ENCODE data around the gene HIVEP3. TPM values are rescaled to one million over a fixed set of nuclear protein-coding genes. Genes with fewer than 3 reads are reported as not detected.

The HIVEP3 gene
- total and polyA plus RNA-seq, 2 donors (not counting 1 experiment from before 2014, with no cell fraction given), result 2.0 to 5.1 TPM

- peak; percentile 41 for ATAC-seq (ENCODE audit: low read depth)
- TF ChIP-seq CTCF (IDR thresholded peaks at IDR 0.05) (no peak), EZH2 (IDR thresholded peaks at IDR 0.05; ENCODE audit: borderline replicate concordance, insufficient read depth, low read depth, low read length, poor library complexity, severe bottlenecking) (no peak)
- Mint-ChIP-seq H3K27me3 (no peaks in the 10 kb centered on the region), H3K9me3 (ENCODE audit: insufficient read depth) (peaks cover 9% of the 10 kb centered on the region), H3K27ac (no peak overlapping the region), H3K4me1 (peaks cover 59% of the 10 kb centered on the region), H3K4me3 (peak overlapping the region; percentile 50)
- Histone ChIP-seq H4K20me1 (ENCODE audit: control insufficient read depth, insufficient read depth, low read length, poor library complexity, severe bottlenecking) (no peaks in the 10 kb centered on the region), H3K27me3 (replicated peaks in 1 of 4; ENCODE audit: control extremely low read depth in 1 of 4, control insufficient read depth in 3 of 4, insufficient read depth in 4 of 4, low read length in 3 of 4) (no peaks in the 10 kb centered on the region), H2AFZ (ENCODE audit: insufficient read depth, low read depth, low read length, poor library complexity, severe bottlenecking) (no peak overlapping the region), H3K36me3 (replicated peaks in 1 of 2; ENCODE audit: control extremely low read depth in 1 of 2, control insufficient read depth in 1 of 2, extremely low read depth in 1 of 2, insufficient read depth in 2 of 2, low read length in 1 of 2) (no peaks in the 10 kb centered on the region), H3K4me3 (ENCODE audit: control extremely low read depth in 1 of 5, extremely low read depth in 1 of 5, insufficient read depth in 1 of 5, low read depth in 2 of 5, low read length in 4 of 5) (no peak overlapping the region), H3K79me2 (ENCODE audit: control insufficient read depth, insufficient read depth, low read length) (no peaks in the 10 kb centered on the region), H3K9ac (ENCODE audit: low read length) (no peak overlapping the region), H3K4me2 (replicated peaks; ENCODE audit: low read depth, low read length, poor library complexity, severe bottlenecking) (peak overlapping the region; percentile 48), H3K27ac (ENCODE audit: low read length in 2 of 2) (no peak overlapping the region), H3K4me1 (ENCODE audit: control insufficient read depth in 2 of 2, insufficient read depth in 2 of 2, low read length in 2 of 2) (peaks cover 51 to 53% of the 10 kb centered on the region in 2 donors), H3K9me3 (ENCODE audit: control extremely low read depth in 1 of 3, control insufficient read depth in 2 of 3, insufficient read depth in 1 of 3, low read length in 2 of 3) (peaks cover 0 to 17% (median 12%) of the 10 kb centered on the region in 3 donors)
- peak; percentile 39 for DNase-seq
- intact Hi-C loops (cut with micrococcal nuclease), result loop anchor here (10.0 kb wide), 1 partner anchor 130 kb away; no protein-coding TSS in a partner anchor
- CTCF ChIA-PET, result no interaction called here
- WGBS (ENCODE audit: insufficient coverage), result no CpG with 5 or more reads among the region's 3 CpGs
- POLR2A ChIA-PET, result no interaction called here
Measured at GRCh38 chr1:41765152-41765551, 153.6 kb downstream of the HIVEP3 start.

- no peak for ATAC-seq (ENCODE audit: low read depth)
- Histone ChIP-seq H4K20me1 (ENCODE audit: control insufficient read depth, insufficient read depth, low read length, poor library complexity, severe bottlenecking) (no peaks in the 10 kb centered on the region), H3K9me3 (ENCODE audit: control extremely low read depth in 1 of 3, control insufficient read depth in 2 of 3, insufficient read depth in 1 of 3, low read length in 2 of 3) (peaks cover 0 to 17% (median 12%) of the 10 kb centered on the region in 3 donors), H3K9ac (ENCODE audit: low read length) (no peak overlapping the region), H3K27me3 (replicated peaks in 1 of 4; ENCODE audit: control extremely low read depth in 1 of 4, control insufficient read depth in 3 of 4, insufficient read depth in 4 of 4, low read length in 3 of 4) (no peaks in the 10 kb centered on the region), H3K27ac (ENCODE audit: low read length in 2 of 2) (no peak overlapping the region), H2AFZ (ENCODE audit: insufficient read depth, low read depth, low read length, poor library complexity, severe bottlenecking) (no peak overlapping the region), H3K36me3 (replicated peaks in 1 of 2; ENCODE audit: control extremely low read depth in 1 of 2, control insufficient read depth in 1 of 2, extremely low read depth in 1 of 2, insufficient read depth in 2 of 2, low read length in 1 of 2) (no peaks in the 10 kb centered on the region), H3K4me1 (ENCODE audit: control insufficient read depth in 2 of 2, insufficient read depth in 2 of 2, low read length in 2 of 2) (peaks cover 51 to 53% of the 10 kb centered on the region in 2 donors), H3K4me2 (replicated peaks; ENCODE audit: low read depth, low read length, poor library complexity, severe bottlenecking) (peak overlapping the region; percentile 48), H3K79me2 (ENCODE audit: control insufficient read depth, insufficient read depth, low read length) (no peaks in the 10 kb centered on the region), H3K4me3 (ENCODE audit: control extremely low read depth in 1 of 5, extremely low read depth in 1 of 5, insufficient read depth in 1 of 5, low read depth in 2 of 5, low read length in 4 of 5) (no peak overlapping the region)
- H3K9me3 Mint-ChIP-seq (ENCODE audit: insufficient read depth), result peaks cover 9% of the 10 kb centered on the region
- H3K4me3 Mint-ChIP-seq, result peak overlapping the region; percentile 2
- WGBS (ENCODE audit: insufficient coverage), result no CpG with 5 or more reads among the region's 4 CpGs
- CTCF ChIA-PET, result no interaction called here
- H3K27ac Mint-ChIP-seq, result no peak overlapping the region
- H3K27me3 Mint-ChIP-seq, result no peaks in the 10 kb centered on the region
- TF ChIP-seq EZH2 (IDR thresholded peaks at IDR 0.05; ENCODE audit: borderline replicate concordance, insufficient read depth, low read depth, low read length, poor library complexity, severe bottlenecking) (no peak), CTCF (IDR thresholded peaks at IDR 0.05) (no peak)
- DNase-seq, result no peak
- H3K4me1 Mint-ChIP-seq, result peaks cover 59% of the 10 kb centered on the region
- POLR2A ChIA-PET, result no interaction called here
- intact Hi-C loops (cut with micrococcal nuclease), result loop anchor here (10.0 kb wide), 1 partner anchor 130 kb away; no protein-coding TSS in a partner anchor
Measured at GRCh38 chr1:41764656-41765055, 154.1 kb downstream of the HIVEP3 start.
